WI38 (cell line): ENCODE results near the gene PRKAB1.

Experiments
- H3K4me3 ChIP-seq: 2 replicates; pipeline ENCODE4 v1.5.1; 2011; ENCODE audit warnings: low read depth, mild to moderate bottlenecking, control low read depth, low read length
- TF ChIP-seq, protein P1 (sequence below): IDR thresholded peaks from 2 replicates; pipeline ENCODE4 v1.5.1; 2012; ENCODE audit warnings: low read depth, mild to moderate bottlenecking, control low read depth, low read length

PRKAB1 gene

DNA sequence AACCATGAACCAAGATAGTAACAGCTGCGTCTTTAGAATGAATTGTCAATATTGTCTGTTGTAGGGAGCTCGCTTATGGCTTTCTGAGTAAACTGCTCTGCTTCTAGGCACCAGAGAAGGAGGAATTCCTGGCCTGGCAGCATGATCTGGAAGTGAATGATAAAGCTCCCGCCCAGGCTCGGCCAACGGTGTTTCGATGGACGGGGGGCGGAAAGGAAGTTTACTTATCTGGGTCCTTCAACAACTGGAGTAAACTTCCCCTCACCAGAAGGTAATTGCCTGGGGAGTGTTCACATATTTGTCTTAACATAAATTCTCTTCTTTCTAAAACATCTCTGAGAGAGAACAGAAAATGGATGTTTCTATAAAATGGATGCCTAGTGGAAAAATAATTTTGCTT lies 4.3 kb downstream of the PRKAB1 start:
- TF ChIP-seq, protein P1, sequence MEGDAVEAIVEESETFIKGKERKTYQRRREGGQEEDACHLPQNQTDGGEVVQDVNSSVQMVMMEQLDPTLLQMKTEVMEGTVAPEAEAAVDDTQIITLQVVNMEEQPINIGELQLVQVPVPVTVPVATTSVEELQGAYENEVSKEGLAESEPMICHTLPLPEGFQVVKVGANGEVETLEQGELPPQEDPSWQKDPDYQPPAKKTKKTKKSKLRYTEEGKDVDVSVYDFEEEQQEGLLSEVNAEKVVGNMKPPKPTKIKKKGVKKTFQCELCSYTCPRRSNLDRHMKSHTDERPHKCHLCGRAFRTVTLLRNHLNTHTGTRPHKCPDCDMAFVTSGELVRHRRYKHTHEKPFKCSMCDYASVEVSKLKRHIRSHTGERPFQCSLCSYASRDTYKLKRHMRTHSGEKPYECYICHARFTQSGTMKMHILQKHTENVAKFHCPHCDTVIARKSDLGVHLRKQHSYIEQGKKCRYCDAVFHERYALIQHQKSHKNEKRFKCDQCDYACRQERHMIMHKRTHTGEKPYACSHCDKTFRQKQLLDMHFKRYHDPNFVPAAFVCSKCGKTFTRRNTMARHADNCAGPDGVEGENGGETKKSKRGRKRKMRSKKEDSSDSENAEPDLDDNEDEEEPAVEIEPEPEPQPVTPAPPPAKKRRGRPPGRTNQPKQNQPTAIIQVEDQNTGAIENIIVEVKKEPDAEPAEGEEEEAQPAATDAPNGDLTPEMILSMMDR, result no peak
- no peak overlapping the region for H3K4me3 ChIP-seq

DNA sequence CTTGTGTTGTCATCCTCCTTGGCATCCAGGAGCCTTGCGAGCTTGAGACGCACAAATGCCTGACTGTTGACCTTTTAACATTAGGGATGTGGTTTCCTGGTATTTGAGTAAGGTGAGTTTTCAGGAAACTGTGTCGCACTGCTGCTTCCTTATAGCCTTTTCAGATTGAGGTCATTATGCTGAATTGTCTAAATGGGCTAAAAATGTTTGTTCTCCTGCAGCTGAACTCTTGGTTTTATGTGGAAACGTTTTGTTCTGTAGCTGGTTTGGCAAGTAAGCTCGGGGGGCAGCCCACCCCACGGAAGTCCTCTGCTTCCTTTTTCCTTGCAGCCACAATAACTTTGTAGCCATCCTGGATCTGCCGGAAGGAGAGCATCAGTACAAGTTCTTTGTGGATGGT lies 5.7 kb downstream of the PRKAB1 start:
- no peak overlapping the region for H3K4me3 ChIP-seq
- TF ChIP-seq, protein P1, result no peak

DNA sequence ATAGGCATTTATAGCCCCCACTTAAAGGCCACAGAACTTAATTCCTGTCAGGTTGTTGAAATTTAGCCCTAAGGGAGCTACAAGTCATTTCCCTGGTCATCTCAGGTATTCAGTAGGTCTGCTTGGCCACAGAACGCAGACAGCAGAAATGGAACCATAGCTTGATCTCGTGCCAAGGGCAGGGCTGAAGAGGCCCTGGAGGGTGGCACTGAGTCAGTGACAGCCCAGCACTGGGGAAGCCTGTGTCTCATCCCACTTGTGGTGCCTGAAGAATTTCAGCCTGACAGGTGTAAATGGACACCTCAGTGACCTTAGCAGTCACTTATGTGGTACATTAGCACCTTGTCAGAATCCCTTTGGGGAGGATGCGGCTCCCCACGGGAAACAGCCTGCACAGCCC lies 6.6 kb downstream of the PRKAB1 start:
- TF ChIP-seq, protein P1, result no peak
- no peak overlapping the region for H3K4me3 ChIP-seq

DNA sequence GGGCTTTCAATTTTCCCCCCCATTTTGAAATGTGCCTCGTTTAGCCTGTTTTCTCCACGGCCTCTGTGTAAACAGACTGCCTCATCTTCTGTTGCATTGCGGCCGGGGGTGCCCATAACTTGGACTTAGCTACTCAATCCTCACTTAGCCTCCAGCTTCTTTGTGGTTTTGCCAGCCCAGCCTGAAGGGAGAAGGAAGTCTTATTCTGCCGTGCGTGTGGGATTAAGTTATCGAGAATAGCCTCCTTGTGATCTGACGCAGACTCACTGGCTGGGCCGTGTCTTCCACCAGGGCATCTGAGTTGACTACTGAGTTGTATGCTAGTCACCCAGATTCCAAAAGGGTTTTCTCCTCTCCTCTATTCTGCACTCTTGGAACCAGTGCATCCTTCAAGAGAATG lies 8.1 kb downstream of the PRKAB1 start:
- H3K4me3 ChIP-seq, result no peak overlapping the region
- TF ChIP-seq, protein P1, result no peak

DNA sequence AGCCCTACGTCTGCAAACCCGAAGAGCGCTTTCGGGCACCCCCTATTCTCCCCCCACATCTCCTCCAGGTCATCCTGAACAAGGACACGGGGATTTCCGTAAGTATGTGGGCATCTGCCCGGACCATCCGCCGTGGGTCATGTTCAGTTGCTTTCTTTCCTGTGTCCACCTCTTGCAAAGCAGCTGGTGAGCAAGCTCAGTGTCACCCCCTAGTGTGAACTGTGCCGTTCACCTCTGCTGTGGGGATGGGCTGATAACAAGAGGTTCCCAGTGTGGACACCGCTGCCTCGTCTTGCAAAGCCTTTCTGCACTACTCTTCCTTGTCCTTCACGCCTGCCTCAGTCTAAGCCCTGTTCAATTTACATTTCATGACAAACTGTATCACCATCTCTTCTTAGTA lies 8.6 kb downstream of the PRKAB1 start:
- no peak overlapping the region for H3K4me3 ChIP-seq
- TF ChIP-seq, protein P1, result no peak

DNA sequence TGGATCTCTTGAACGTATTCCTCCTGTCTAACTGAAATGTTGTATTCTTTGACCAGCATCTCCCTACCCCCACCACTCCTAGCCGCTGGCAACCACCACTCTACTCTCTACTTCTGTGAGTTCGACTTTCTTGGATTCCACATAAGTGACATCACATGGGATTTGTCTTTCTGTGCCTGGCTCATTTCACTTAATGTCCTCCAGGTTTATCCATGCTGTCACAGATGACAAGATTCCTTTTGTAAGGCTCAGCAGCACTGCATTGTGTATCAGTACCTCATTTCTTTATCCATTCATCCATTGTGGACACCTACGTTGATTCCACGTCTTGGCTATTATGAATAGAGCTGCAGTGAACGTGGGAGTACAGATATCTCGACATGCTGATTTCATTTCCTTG lies 10.5 kb downstream of the PRKAB1 start:
- no peak overlapping the region for H3K4me3 ChIP-seq
- TF ChIP-seq, protein P1, result no peak

DNA sequence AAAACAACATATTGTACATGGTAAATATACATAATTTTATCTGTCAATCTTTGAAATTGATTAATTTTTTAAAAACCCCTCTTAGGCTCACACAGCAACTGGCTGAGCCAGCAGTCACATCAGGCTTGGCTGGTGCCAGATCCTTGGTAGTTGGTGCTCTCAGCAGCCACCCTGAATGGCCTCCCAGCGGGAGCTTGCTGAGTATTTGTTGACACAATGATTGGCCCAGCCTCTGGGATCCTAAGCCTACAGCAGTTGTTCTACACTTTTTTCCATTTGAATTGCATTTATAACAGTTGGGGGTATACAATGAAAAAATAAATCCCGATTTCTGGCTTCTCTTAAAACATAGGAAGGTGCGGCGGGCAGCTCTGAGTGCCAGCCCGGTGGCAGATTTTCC lies 11.1 kb downstream of the PRKAB1 start:
- TF ChIP-seq, protein P1, result no peak
- H3K4me3 ChIP-seq, result no peak overlapping the region

DNA sequence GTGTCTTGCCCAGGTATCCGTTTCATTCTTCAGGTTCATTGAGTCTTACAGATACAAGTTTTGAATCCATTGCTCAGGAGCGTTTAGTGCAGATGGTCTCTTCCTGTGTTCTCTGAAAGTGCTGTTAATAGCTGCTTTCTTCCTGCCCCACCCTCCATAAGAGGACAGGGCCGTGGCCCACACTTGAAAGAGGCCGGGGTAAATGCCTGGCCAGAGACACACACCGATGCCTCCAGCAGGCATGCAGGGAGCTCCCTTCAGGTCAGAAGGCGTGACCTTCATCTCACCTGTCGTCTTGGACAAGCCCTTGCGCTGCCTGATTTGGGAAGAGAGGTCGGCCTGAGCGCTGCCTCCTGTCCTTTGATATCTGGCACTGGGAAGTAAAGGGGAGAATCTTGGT lies 11.6 kb downstream of the PRKAB1 start:
- TF ChIP-seq, protein P1, result no peak
- H3K4me3 ChIP-seq, result no peak overlapping the region
